GM19452 (cell line): ENCODE measurements around the gene HACD2.

ENCODE experiments used
- ATAC-seq: cut with Tn5 transposase; IDR thresholded peaks from one replicate; pipeline ENCODE4 v1.9.1; 2021; ENCODE audit not compliant: unreplicated experiment

The HACD2 gene

DNA sequence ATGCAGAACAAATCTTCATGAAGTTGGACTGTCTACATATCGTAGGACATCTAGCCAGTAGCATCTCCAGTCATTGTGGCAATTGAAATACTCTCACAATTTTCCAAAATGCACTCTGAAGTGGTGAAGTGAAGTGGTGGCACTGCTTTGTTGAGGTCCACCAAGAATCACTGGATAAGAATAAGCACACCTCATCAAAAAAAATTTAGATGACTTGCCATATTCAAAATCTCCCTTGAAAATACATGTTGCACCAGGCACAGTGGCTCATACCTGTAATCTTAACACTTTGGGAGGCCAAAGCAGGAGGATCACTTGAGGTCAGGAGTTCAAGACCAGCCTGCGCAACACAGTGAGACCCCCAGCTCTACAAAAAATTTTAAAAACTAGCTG lies 12.9 kb downstream of the HACD2 start:
- no peak for ATAC-seq

DNA sequence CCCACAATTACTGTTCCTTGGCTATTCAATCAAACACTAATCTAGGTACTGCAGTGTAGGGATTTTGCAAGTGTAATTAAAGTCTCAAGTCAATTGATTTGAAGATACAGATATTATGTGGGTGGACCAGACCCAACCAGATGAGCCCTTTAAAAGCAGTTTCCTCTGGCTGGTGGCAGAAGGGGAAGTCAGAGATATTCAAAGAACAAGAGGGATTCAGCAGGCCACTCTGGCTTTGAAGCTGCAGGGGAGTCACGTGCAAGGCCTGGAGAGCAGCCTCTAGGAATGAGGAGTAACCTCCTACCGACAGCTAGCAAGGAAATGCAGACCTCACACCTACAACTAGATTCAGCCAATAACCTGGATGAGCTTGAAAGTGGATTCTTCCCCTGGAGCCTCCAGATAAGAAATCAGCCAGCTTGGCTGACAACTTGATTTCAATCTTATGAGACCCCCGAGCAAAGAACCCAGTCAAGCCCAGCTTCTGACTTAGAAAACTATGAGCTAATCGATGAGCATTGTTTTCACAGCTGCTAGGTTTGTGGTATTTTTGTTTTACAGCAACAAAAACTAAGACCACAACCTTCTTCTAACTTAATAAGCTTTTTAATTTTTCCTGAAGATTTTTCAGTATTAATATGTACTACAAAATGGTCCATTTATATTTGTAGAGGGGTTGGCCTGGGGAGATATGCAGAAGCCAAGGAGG lies 13.4 kb downstream of the HACD2 start:
- no peak for ATAC-seq

DNA sequence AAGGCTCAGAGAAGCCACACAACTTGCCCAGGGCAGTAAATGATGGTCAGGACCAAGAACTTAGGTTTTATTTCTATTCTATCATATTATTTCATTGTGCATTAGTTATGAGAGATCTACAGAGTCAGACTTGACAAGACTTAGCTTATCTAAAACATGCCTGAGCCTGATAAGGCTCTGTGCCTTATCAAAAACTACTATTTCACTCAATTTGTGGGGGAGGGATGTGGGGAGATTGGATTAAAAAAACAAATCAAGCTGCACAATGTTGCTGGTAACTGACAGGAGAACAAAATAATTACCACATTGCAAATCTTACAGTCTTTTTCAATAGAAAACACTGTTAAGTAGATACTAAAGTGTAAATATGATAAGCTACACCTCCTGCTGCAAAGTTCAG lies 16.0 kb downstream of the HACD2 start:
- ATAC-seq: no peak

DNA sequence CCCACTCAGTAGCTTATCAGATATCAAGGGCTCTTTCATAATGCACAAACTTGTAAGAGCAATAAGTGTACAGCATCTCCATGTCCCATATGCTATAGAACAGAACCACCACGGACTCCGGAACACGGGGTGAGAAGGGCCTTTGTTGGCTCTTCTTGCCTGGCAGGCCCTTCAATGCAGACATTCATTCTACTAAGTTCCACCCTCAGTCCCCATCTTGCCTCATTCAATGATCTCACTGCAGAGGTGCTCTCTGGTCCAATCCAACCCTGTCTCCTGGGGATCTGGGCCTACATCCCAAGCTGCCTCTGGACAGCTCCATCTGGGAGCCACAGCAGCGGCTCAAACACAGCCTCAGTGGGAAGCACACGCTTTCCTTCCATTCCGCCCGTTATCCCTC lies 16.8 kb downstream of the HACD2 start:
- no peak for ATAC-seq

DNA sequence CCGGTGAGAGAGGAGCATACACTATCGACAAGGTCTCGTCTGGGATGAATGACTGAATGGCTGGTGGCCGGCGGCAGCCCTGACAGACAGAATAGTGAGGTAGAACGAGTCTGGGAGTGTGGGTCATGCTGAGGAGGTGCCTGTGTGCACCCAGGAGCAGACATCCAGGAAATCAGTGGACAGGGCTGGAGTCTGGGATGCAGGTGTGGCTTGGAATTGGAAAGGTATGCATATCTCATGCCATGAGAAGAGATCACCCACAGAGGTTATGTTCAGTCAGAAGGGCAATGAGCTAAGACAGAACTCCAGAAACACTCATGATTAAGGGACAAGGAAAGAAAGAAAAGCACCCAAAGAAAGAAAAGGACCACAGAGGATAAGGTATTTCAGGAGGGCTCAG lies 20.8 kb downstream of the HACD2 start:
- no peak for ATAC-seq

DNA sequence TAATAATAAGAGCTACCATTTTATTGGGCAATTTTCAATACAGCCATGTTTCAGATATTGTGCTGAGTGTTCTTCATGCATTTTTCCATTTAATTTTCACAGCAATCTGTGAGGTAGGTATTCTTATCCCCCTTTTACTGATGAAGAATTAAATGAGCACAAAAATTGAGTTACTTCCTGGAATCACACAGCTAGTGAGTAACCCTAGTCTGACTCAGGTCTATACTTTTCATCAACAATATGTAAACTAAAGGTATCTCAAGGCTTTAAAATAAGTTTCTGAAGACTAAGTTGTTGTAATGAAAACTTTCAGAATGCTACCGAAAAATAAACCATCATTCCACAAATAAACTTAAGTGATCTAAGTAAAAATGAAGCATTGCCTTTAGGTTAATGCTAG lies 22.3 kb downstream of the HACD2 start:
- no peak for ATAC-seq

DNA sequence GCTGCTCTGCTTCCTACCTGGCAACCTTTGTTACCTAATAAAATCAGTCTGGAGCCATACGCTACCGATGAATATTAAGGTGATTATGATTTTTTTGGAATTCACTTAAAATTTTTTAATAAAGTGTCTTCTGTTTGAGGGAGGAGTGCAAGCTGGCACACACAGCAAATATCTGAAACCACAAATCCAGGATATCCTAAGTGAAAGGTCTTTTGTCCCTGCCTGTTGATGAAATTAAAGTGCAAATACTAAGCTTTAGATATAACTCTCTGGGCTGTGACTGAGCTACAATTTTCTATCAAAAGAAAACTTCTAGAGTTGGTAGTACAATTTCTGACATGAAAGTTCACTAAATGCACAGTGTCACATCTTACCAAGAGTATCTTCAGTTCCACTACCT lies 23.7 kb downstream of the HACD2 start:
- ATAC-seq: no peak

DNA sequence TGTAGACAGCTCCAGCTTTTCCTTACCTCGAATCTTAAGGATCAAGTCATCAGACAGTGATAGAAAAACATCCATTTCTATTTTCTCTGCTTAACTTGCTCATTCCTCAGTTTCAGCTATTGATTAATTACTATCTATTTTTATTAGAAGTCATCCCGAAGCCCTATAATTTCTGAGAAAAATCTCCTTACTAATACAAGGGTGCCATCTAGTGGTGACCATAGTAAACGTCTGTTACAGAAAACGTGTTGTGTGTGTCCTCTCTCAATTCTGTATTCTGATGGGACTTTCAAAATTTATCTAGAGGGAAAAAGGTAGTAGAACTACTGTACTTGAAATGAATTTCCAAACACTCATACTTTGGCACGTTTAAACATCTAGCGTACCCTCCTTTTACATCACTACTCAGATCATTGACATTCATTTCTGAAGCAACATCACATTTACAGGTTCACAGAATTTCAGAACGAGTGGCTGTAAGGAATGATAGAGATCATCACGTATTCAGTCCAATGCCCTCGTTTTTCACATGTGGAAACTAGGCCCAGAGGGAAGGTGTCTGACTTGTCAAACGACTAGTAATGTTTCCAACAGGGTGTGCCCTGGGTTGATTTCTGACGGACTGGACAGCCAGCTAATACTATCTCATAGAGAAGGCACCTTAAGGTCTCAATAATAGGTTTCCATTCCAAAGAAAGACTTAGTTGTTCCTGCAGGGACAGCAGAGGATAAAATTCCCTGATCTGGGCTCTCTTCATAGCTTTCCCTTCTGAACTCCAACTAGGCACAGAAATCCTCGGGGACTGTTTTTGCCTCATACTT lies 25.6 kb downstream of the HACD2 start:
- no peak for ATAC-seq

DNA sequence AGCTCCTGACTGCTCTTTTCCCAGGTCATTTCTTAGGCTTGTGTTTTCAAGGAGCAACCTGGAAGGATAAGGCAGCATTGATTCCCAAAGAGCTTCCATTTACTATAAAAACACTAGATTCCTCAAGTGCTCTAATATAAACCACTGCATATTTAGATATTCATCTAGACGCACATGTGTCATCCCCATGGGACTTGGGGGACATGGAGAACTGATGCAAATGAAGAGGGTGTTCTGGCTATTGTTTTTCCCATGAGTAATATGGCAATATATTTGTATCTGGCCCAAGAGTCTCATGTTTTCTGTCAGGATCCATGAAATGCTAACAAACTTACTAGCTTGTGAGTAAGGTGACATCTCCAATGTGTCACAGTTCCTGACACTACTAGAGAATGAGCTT lies 31.3 kb downstream of the HACD2 start:
- ATAC-seq: no peak

DNA sequence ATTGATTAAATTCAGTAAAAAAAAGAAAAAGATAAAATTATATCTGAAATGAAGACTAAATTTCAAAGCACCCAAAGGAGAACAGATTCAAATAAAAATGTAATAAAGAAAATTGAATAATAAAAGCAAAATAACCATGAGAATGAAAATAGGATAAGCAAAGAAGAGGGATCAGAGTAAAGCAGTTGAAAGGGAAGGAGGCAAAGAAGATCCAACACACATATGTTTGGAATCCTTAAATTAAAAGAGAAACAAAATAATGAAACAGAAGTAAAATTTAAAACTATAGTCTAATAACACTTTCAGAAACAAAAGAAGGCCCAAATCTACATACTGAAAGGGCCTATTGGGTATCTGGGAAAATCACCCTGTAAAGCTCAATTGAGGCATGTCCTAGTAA lies 32.1 kb downstream of the HACD2 start:
- no peak for ATAC-seq

DNA sequence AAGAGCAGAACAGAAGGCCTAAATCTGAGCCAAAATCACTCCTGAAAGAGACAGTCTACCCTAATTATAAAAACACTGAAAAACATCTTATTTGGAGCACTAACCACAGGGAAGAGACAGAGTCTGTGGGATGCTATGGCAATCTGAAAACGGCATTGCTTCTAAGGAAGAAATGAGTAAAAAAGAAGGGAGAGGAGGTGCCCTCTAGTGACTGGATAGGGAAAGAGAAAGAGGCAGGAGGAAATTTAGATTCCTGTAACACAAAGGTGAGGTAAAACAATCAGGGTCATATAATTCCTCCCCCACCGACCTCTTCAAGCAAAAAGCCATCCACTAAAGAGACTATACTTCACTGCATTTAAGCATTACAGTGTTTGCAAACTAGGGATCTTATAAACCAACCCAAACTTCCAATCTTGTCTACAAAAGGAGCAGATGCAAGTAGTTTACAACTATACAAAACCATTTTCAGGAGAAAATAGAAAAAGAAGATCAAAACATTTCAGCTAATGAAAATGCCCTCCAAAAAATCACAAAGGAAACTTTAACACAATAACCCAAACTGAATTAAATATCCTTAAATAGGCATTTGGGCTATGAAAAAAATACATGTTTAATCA lies 32.6 kb downstream of the HACD2 start:
- ATAC-seq: no peak

DNA sequence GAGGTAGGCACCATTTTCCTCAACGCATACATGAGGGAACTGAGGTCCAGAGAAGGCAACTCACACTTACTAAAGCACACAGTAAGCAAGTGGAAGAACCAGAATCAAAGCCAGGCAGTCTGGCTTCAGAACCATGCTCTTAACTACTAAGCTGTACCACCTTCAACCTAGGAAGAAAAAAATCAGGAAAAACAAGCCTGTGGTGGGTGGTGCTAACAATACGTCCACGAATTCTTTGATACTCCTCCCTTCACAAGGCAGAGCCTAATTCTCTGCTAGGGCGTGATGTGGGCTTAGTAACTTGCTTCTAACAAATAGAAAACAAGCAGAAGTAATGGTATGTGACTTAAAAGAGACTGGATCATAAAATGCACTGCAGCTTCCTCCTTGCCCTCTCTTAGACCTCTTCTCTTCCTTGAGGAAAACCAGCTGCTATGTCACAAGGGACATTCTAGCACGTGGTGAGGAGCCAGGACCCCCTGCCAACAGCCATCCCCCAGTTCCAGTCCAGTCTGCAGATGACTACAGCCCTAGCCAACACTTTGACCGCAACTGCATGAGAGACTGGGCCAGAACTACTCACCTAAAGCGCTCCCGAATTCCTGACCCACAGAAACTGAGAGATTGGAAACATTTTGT lies 36.9 kb downstream of the HACD2 start:
- ATAC-seq: no peak

DNA sequence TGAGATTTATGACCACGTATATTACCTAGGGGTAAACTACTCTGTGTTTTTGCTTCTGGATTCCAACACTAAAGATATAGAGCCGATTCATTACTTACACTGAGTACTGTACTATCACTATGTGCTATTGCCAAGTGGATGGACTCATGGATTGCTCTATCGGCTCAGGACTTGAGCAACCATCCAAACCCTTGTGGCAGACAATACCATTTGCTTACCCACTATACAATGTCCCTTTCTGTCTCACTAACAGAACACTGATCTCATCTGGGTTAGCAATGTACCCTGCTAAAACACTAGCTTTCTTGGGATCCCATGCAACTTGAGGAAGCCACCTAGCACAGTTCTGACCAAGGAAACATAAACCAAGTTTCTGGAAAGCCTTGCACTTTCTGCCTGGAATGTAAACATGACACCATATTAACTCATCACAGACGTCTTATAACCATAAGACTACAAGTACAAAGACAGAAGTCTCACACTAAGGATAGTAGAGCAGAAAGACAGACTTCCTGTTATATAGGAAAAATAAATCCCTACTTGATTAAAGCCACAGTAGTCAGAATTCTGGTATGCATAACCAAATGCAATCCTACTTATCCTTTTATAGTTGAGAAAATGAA lies 38.6 kb downstream of the HACD2 start:
- no peak for ATAC-seq

DNA sequence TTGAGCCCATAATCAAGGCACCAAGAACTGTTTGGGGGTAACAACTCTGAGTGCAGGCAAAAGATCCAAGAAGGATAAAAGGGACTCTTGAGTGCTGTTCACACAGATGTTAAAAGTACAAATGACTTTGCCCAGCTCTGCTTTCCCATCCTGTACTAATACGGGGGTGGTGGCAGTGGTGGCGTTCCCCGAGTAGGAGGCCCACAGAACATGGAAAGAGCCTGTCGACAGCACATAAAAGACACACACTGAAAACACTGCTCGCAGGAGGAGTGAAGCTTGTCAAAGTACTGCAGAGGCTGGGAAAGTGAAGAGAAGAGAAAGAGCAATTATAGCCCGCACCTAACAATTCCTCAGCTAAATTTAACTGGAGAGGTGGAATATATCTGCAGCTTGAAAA lies 40.9 kb downstream of the HACD2 start:
- ATAC-seq: no peak

DNA sequence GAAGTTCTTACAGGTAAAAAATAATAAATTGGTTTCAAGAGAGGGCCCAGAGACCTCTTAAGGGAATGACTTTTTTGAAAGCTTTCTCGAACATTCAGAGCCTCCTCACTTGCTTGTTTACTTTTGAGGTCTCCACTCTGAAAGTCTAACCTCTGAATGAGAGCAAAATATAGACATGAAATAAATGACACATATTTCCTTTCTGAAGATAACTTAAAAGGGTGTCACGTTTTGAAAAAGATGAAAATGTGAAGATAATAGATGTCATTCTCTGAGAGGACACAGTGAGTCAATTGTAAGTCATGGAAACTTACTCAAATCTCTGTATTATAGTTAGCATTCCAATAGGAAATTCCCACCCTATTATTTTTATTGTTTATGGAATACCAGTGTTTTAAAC lies 44.6 kb downstream of the HACD2 start:
- ATAC-seq: no peak

DNA sequence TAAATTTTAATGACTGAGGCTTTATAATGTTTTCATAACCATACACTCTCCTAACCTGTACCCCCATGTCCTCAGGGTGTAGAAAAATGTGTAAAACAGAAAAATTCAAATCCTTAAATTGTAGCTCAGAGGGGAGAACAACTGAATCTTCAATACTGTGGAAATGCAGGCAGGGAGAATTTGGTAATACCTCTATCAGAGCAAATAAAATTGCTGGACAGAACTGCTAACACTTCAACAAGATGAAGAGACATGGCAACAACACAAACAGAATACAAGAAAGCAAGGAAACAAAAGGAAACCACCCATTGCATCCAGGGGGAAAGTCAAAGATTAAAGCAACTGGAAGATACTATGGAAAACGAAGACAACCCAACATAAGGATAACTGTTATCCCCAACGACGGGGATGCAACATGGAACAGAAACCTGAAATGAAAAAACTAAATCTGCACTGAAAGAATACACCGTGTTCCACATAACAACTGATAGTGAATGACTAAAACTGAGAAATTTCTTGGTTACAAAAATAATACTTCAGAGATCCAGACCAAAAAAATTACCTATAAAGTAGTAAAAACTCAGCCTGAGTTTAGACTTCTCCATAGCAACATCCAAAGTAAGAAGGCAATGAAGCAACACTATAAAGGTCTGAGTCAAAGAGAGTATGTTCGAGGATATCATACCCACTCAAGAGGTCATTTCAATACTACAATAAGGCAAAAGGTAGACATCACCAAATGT lies 48.5 kb downstream of the HACD2 start:
- peak; percentile 66 for ATAC-seq

DNA sequence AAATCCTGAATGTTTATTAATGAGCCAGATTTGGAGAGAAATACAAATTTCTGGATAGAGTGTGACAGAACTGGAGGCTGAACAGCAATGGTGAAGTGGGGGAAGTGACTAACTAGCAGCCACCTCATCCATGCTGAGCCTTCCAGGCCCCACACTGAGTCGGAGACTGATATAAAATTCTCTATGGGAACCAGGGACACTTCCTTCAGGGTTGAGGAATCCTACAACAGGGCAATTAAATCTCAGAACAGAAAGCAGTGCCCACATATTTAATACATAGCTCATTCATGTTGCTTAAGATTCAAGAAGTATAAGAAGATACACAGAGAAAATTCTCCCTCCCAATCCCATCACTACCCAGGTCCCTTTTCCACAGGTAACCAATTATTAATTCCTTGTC lies 49.3 kb downstream of the HACD2 start:
- ATAC-seq: no peak

DNA sequence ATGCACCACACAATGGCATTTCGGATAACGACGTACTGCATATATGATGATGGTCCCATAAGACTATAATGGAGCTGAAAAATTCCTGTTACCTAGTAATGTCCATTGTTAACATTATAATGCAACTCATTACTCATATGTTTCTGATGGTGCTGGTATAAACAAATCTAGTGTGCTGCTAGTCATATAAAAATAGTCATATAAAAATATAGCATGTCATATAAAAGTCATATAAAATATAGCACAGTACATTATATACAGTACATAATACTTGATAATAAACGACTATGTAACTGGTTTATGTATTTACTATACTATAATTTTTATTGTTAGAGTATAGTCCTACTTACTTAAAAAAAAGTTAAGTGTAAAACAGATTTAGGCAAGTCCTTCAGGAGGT lies 50.6 kb downstream of the HACD2 start:
- no peak for ATAC-seq

DNA sequence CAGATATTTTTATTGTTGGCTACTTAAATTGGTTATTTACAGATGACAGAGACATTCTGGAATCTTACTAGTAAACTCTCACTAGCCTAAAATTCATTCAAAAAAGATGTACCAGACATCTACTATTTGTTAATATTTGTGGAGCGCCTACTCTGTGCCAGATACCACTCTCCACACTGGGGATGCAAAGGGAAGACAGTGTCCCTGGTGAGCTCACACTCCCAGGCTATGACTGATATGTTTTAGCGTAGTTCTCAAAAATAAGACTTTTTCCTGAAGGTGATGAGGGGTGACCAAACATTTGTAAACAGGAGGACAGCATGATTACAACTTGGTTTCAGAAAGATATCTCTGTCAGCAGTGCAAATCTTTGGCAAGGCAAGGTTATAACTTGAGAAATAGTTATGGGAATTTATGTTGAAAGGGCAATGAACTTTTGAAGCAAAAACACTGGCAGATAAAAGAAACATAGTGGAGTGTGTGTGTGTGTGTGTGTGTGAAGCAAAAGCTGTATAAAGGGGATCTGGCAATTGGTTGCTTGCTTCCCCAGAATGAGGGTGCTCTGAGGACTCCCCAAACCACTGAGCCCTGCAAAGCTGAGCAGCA lies 51.2 kb downstream of the HACD2 start:
- ATAC-seq: no peak

DNA sequence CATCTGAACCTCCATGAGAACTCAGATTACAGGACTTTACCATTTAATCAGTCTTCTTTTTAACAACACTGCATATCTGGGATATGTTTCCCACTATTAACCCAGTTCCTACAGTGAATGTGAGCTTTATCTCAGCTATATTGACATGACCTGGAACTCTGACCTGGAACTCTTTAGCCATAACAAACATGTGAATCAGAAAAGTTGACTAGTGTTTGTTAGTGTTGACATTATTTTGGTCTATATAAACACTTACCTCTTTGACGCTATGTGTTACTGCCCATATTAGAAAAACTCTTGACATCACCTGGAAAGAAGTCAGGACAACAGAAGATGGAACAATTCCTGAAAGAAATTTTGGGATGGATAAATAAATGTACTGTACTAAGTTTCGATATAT lies 56.7 kb downstream of the HACD2 start:
- no peak for ATAC-seq
